C4-2B (cell line): ENCODE measurements around the gene LGALS7.

ENCODE experiments used
- CTCF ChIP-seq: fragments of 450-650 bp; conservative IDR thresholded peaks from 2 replicates; pipeline ENCODE4 v1.5.1; 2017; ENCODE audit warnings: mild to moderate bottlenecking
- ZFX ChIP-seq: fragments of 450-650 bp; IDR thresholded peaks from 2 replicates; pipeline ENCODE4 v1.6.1; 2017

GRCh38 chr19:38735257-38735686 is 38.0 kb downstream of the LGALS7 start:
- TF ChIP-seq CTCF (no peak), ZFX (no peak)
